ENCODE results near the gene PTPN6.

PTPN6 gene

DNA sequence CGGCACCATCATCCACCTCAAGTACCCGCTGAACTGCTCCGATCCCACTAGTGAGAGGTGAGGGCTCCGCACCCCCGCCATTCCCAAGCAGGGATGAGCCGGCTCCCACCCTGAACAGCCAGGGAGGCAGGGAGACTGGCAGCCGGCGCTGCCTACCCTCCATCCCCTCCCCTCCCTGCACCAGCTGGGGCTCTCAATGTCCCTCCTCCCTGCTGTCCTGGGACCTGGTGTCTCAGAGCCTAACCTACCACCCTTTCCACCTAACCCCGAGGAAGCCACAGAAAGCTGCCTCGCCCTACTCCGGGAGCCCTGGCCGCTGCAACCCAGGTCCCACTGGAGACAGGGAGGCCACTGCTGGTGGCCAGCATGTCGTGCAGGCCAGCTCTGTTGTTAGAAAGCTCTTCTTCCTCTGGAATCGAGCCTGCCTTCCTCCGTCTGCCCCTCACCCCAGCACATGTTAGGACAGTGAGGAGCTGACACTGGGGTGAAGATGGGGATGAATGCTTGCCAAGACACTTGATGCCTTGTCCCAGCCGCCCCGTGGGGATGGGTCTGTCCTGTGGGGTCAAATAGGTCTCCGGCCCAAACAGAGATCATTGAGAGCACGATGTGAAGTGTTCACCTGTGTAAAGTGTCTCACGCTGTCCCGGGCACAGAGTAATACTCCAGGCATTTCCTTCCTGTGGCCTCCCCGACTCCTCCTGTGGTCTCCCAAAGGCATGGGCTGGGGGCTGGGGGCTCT lies 1.1 kb downstream of the PTPN6 start:
- H3K4me1 Mint-ChIP-seq (ENCODE audit: low read depth in 2 of 2), result peaks cover 83 to 90% of the 10 kb centered on the region in 2 donors
- H3K27ac Mint-ChIP-seq, result peak overlapping the region; percentile 98 to 99
- ATAC-seq (replicated peaks) (no peak), DNase-seq (no peak)
- H3K27me3 Mint-ChIP-seq, result no peaks in the 10 kb centered on the region
- peaks cover 70% of the 10 kb centered on the region for H3K36me3 Mint-ChIP-seq (ENCODE audit: insufficient read depth)
- peak overlapping the region; percentile 98 for H3K4me3 Mint-ChIP-seq
- H3K9me3 Mint-ChIP-seq, result no peaks in the 10 kb centered on the region

GRCh38 chr12:6952863-6953441 lies 1.8 kb downstream of the PTPN6 start:
- Mint-ChIP-seq H3K4me1 (ENCODE audit: low read depth in 2 of 2) (peaks cover 81 to 88% of the 10 kb centered on the region in 2 donors), H3K27me3 (no peaks in the 10 kb centered on the region), H3K9me3 (no peaks in the 10 kb centered on the region), H3K4me3 (peak overlapping the region; percentile 98), H3K36me3 (ENCODE audit: insufficient read depth) (peaks cover 77% of the 10 kb centered on the region), H3K27ac (peak overlapping the region; percentile 98 to 99)
- DNase-seq (no peak), ATAC-seq (replicated peaks) (no peak)

GRCh38 chr12:6953442-6954315 lies 2.5 kb downstream of the PTPN6 start:
- Mint-ChIP-seq H3K9me3 (no peaks in the 10 kb centered on the region), H3K4me3 (peak overlapping the region; percentile 98), H3K4me1 (ENCODE audit: low read depth in 2 of 2) (peaks cover 83 to 89% of the 10 kb centered on the region in 2 donors), H3K36me3 (ENCODE audit: insufficient read depth) (peaks cover 84% of the 10 kb centered on the region), H3K27ac (peak overlapping the region; percentile 98 to 99), H3K27me3 (no peaks in the 10 kb centered on the region)
- DNase-seq, result peak in 2 of 3 experiments; percentile 57 to 61
- peak; percentile 37 for ATAC-seq (replicated peaks)

GRCh38 chr12:6954316-6955107 lies 3.4 kb downstream of the PTPN6 start:
- Mint-ChIP-seq H3K36me3 (ENCODE audit: insufficient read depth) (peaks cover 87% of the 10 kb centered on the region), H3K27ac (peak overlapping the region; percentile 98 to 99), H3K27me3 (no peaks in the 10 kb centered on the region), H3K4me3 (peak overlapping the region; percentile 98), H3K9me3 (no peaks in the 10 kb centered on the region), H3K4me1 (ENCODE audit: low read depth in 2 of 2) (peaks cover 84 to 90% of the 10 kb centered on the region in 2 donors)
- no peak for ATAC-seq (replicated peaks)
- DNase-seq, result no peak

GRCh38 chr12:6955108-6956020 lies 4.2 kb downstream of the PTPN6 start:
- ATAC-seq (replicated peaks) (no peak), DNase-seq (no peak)
- H3K27me3 Mint-ChIP-seq, result no peaks in the 10 kb centered on the region
- H3K4me3 Mint-ChIP-seq, result peak overlapping the region; percentile 98
- no peaks in the 10 kb centered on the region for H3K9me3 Mint-ChIP-seq
- H3K27ac Mint-ChIP-seq, result peak overlapping the region; percentile 98 to 99
- H3K4me1 Mint-ChIP-seq (ENCODE audit: low read depth in 2 of 2), result peaks cover 82 to 86% of the 10 kb centered on the region in 2 donors
- H3K36me3 Mint-ChIP-seq (ENCODE audit: insufficient read depth), result peaks cover 95% of the 10 kb centered on the region

DNA sequence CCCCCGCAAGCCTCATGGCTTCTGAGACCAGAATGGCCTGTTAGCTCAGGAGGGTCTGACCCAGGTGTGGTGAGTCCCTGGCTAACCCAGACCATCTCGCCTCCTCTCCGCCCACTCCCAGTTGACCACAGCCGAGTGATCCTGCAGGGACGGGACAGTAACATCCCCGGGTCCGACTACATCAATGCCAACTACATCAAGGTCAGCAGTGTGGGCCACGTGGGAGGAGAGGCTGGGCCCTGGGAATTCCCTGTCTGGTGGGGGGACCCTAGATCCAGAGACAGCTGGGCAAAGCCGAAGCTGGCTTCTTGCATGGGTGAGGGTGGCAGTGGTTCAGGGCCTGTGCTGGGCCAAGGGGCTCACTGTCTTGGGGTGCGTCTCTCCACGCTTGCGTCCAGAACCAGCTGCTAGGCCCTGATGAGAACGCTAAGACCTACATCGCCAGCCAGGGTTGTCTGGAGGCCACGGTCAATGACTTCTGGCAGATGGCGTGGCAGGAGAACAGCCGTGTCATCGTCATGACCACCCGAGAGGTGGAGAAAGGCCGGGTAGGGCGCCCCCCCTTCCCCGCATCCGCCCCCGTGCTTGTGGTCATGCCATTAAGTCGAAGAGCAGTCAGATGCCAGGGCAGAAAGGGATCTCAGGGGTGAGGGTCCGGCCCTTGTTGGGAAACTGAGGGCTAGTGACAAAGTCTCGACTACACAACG lies 5.0 kb downstream of the PTPN6 start:
- Mint-ChIP-seq H3K27me3 (no peaks in the 10 kb centered on the region), H3K4me3 (peak overlapping the region; percentile 98), H3K27ac (peak overlapping the region; percentile 98 to 99), H3K36me3 (ENCODE audit: insufficient read depth) (peaks cover 100% of the 10 kb centered on the region), H3K9me3 (no peaks in the 10 kb centered on the region), H3K4me1 (ENCODE audit: low read depth in 2 of 2) (peaks cover 83 to 87% of the 10 kb centered on the region in 2 donors)
- DNase-seq (peak in 1 of 3 experiments; percentile 49), ATAC-seq (replicated peaks) (no peak)

DNA sequence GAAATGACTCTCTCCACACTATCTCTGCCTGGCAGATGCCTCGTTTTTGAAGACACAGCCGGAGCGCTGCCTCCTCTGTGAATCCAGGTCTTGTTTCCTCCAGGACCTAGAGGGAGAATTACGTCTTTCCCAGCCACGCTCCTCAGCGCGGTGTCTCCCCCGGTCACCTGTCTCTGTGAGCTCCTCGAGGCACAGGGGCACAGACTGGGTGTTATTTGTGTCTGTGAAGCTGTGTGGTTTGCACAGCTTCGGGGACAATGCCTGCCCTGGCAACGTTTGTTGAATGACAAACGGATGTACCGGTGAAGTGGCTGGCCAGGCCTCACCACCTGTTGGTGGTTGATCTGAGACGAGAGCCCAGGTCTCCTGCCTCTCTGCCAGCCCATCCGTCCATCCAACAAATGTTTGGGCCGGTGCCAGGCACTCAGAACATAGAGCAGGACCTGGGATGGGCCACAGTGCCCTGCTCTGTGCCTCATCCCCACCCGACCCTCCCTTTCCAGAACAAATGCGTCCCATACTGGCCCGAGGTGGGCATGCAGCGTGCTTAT lies 6.1 kb downstream of the PTPN6 start:
- DNase-seq, result peak in 2 of 3 experiments; percentile 57 to 59
- H3K4me3 Mint-ChIP-seq, result peak overlapping the region; percentile 98
- no peaks in the 10 kb centered on the region for H3K9me3 Mint-ChIP-seq
- peaks cover 99% of the 10 kb centered on the region for H3K36me3 Mint-ChIP-seq (ENCODE audit: insufficient read depth)
- peak; percentile 27 for ATAC-seq (replicated peaks)
- no peaks in the 10 kb centered on the region for H3K27me3 Mint-ChIP-seq
- peak overlapping the region; percentile 98 to 99 for H3K27ac Mint-ChIP-seq
- H3K4me1 Mint-ChIP-seq (ENCODE audit: low read depth in 2 of 2), result peaks cover 90 to 91% of the 10 kb centered on the region in 2 donors

DNA sequence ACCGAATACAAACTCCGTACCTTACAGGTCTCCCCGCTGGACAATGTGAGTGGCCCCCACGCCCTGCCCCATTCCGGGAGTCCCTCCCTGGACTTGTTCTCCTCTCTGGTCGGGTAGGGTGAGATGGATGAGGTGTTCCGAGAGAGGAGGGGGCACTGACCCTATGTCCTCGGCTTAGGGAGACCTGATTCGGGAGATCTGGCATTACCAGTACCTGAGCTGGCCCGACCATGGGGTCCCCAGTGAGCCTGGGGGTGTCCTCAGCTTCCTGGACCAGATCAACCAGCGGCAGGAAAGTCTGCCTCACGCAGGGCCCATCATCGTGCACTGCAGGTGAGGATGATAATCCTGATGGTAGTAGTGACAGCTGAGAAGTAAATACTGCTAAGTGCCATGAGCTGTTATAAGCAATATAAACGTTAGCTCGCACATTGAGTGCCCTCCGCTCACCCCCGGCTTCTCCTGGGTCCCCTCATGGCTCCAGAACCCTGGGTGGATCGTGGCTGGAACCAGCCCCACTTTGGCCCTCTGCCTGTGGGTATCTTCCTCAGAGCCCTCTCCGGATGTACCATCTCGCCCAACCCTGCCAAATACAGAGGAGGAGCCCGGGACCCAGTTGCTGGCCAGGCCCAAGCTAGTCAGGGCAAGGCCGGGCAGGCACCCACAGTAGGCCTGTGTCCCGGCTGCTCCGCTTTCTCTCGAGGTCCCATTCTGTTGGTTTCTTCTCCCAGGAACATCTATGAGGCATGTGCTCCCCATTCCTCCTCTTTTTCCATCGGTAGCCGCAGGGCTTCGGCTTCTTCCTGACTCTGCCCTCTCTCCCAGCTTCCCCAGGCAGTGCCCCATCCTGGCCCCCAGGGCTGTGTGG lies 6.8 kb downstream of the PTPN6 start:
- ATAC-seq (replicated peaks), result no peak
- H3K4me1 Mint-ChIP-seq (ENCODE audit: low read depth in 2 of 2), result peaks cover 84% of the 10 kb centered on the region in 2 donors
- H3K36me3 Mint-ChIP-seq (ENCODE audit: insufficient read depth), result peaks cover 92% of the 10 kb centered on the region

GRCh38 chr12:6958609-6959057 lies 7.5 kb downstream of the PTPN6 start:
- Mint-ChIP-seq H3K4me1 (ENCODE audit: low read depth in 2 of 2) (peaks cover 80% of the 10 kb centered on the region in 2 donors), H3K27me3 (no peaks in the 10 kb centered on the region), H3K9me3 (no peaks in the 10 kb centered on the region), H3K4me3 (peak overlapping the region; percentile 98), H3K36me3 (ENCODE audit: insufficient read depth) (peaks cover 85% of the 10 kb centered on the region), H3K27ac (peak overlapping the region; percentile 98 to 99)
- no peak for ATAC-seq (replicated peaks)
- DNase-seq, result no peak

More for the DNA sequence above, 6.8 kb downstream of the PTPN6 start:
- Mint-ChIP-seq H3K4me3 (peak overlapping the region; percentile 98), H3K27ac (peak overlapping the region; percentile 98 to 99), H3K9me3 (no peaks in the 10 kb centered on the region), H3K27me3 (no peaks in the 10 kb centered on the region)
- DNase-seq, result no peak

GRCh38 chr12:6959058-6959804 lies 8.1 kb downstream of the PTPN6 start:
- peaks cover 74 to 77% of the 10 kb centered on the region in 2 donors for H3K4me1 Mint-ChIP-seq (ENCODE audit: low read depth in 2 of 2)
- DNase-seq, result peak; percentile 68 to 77 (median 77)
- peaks cover 79% of the 10 kb centered on the region for H3K36me3 Mint-ChIP-seq (ENCODE audit: insufficient read depth)
- peak; percentile 60 for ATAC-seq (replicated peaks)
- H3K27me3 Mint-ChIP-seq, result no peaks in the 10 kb centered on the region
- peak overlapping the region; percentile 98 to 99 for H3K27ac Mint-ChIP-seq
- no peaks in the 10 kb centered on the region for H3K9me3 Mint-ChIP-seq
- peak overlapping the region; percentile 98 for H3K4me3 Mint-ChIP-seq

Measured in effector memory CD8-positive, alpha-beta T cell (primary cell).